Ovary (tissue), 9 donors: ENCODE results near the gene FAM9A. TPM values are rescaled to one million over a fixed set of nuclear protein-coding genes. Genes with fewer than 3 reads are reported as not detected.
"Not testable (repeated sequence)": the region's sequence is repeated elsewhere in the genome, so short reads cannot be mapped to it uniquely, and the experiment has no call there.

Source experiments
- DNase-seq, 5 donors: peaks; one replicate each; pipeline ENCODE4 v3.0.0-alpha.2; 2019 to 2020
- H3K27ac ChIP-seq, 2 donors: fragments of 200-600 bp; one replicate each; pipeline versions ENCODE4 v1.5.1 to v1.8.0; 2019 to 2022
- H3K27me3 ChIP-seq: fragments of 200-600 bp; one replicate; pipeline ENCODE4 v1.8.0; 2022
- H3K36me3 ChIP-seq: fragments of 200-600 bp; sonication (generic); one replicate; pipeline ENCODE4 v1.5.1; 2019
- H3K4me1 ChIP-seq: one replicate; pipeline ENCODE4 v1.8.1; 2013; ENCODE audit warnings: mild to moderate bottlenecking, moderate library complexity; ENCODE audit not compliant: insufficient read depth
- H3K4me3 ChIP-seq: fragments of 200-600 bp; sonication (generic); one replicate; pipeline ENCODE4 v1.5.1; 2017
- H3K9me3 ChIP-seq, 2 donors: fragments of 200-600 bp in 1 of 2; sonication (generic) in 1 of 2; one replicate each; pipeline versions ENCODE4 v1.5.1 to v1.8.1; 2013 to 2019; ENCODE audit warnings: mild to moderate bottlenecking in 1 of 2, moderate library complexity in 1 of 2
- CTCF ChIP-seq, 3 donors: fragments of 450-650 bp in 2 of 3; fragments of 200-600 bp in 1 of 3; IDR thresholded peaks; one replicate each; pipeline versions ENCODE4 v1.5.1 to v1.8.0; 2016 to 2022; ENCODE audit warnings: antibody characterized with exemption in 3 of 3, mild to moderate bottlenecking in 1 of 3
- EP300 ChIP-seq: sonication (generic); formaldehyde crosslinking; IDR thresholded peaks from one replicate; pipeline ENCODE4 v1.6.1; 2017; ENCODE audit warnings: antibody characterized with exemption
- POLR2A ChIP-seq: fragments of 450-650 bp; IDR thresholded peaks from one replicate; pipeline ENCODE4 v1.6.1; 2017; ENCODE audit warnings: antibody characterized with exemption, mild to moderate bottlenecking, moderate library complexity
- WGBS, 3 donors: extraction: QIAGEN DNeasy Blood & Tissue Kit in 1 of 3; methylation state at CpG; one replicate each; pipeline versions ENCODE4 v1.1.5 to v1.1.7; 2013 to 2017; 5-methylcytosine and 5-hydroxymethylcytosine counted together
- intact Hi-C, 4 donors: fragments of 100-400 bp; cut with DNase I; formaldehyde crosslinking; loops; one replicate each; pipeline versions ENCODE4 v1.11.0 to v1.15.1; 2022 to 2023
- polyA plus RNA-seq, 2 donors: library from polyadenylated mRNA; stranded (reverse); fragments of 200-250 nt in 1 of 2; fragments of 350-450 nt in 1 of 2; fragmentation: Illumina TruSeq in 1 of 2; extraction: RNeasy Lipid Tissue Mini Kit (QIAGEN cat#74804) in 1 of 2; gene quantifications; one replicate each; pipeline ENCODE4 v1.2.3, GENCODE V29; 2013 to 2014
- total RNA-seq, 7 donors: library from RNA; depleted of rRNA in 2 of 7; stranded (reverse); fragments of >200 nt in 2 of 7; fragmentation: NEBNext Ultra II Directional in 3 of 7; extraction: Animal tissue kit (Norgen Biotek cat#: 25700) in 3 of 7; gene quantifications; one replicate each; pipeline versions ENCODE4 v1.1.0 to v1.2.4, GENCODE V29; 2016 to 2023
- donor health status: DM: no; HTN: no; CAD: no; lungs with moderate emphysema.
- donor health status: DM: no; HTN: no; CAD: no.
- donor health status: Bipolar disorder and iron deficiency.
- donor health status: DM: yes; HTN: yes; CAD: no.
- donor health status: DM: no; HTN: no; CAD: no.
- donor health status: DM: yes; HTN: yes; CAD: no.

FAM9A gene
- total and polyA plus RNA-seq, 9 donors, result not detected

DNA sequence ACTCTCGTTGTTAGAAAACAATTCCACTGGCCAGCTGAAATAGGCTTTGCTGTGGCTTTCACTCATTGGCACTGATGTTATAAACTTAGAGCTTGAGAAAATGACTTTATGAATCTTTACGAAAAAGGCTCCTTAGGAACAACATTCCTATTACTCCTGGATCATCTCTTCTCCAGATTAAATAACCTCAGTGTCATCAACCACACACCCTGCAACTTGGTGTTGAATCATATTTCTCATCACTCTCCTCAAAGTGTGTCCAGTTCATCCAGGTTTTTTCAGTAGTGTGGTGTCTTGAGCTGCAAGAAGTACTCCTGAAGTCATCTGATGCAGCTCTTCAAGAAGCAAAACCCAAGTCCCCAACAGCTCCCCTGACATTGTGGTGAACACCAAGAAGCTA, 41.2 kb downstream of the FAM9A start:
- Histone ChIP-seq H3K27ac (no peak overlapping the region), H3K9me3 (no peaks in the 10 kb centered on the region), H3K36me3 (no peaks in the 10 kb centered on the region), H3K4me1 (no peaks in the 10 kb centered on the region), H3K27me3 (no peaks in the 10 kb centered on the region), H3K4me3 (no peak overlapping the region)
- TF ChIP-seq CTCF (IDR thresholded peaks at IDR 0.05), result no peak
- TF ChIP-seq POLR2A, result no peak
- no peak for TF ChIP-seq EP300
- 66 to 82% (median 78%) methylated on average over 2 of the region's 2 CpGs for WGBS, 3 donors
- DNase-seq, result no peak
- intact Hi-C loops, result no loop called here

DNA sequence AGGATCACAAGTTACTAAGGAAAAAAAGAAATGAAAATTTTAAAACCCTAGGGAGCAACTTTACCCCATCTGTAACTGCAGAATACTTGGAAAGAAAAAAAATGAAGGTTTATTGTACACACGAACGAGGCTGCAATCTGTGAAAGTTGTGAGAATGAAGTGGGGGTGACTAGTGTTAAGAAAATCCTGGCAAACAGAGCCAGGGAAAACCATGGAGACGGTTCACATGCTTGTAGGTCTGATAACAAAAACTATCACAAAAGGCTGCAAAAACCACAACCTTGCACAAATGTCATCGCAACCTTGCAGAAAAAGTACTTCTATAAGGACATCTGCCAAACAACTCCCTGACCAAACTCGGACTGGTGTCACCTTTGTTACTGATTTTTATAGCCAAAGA, 42.5 kb downstream of the FAM9A start:
- 30 to 43% (median 38%) methylated on average over 5 of the region's 5 CpGs for WGBS, 3 donors
- H3K9me3 ChIP-seq, DNase-seq, H3K4me1 ChIP-seq, intact Hi-C loops, H3K27me3 ChIP-seq, H3K36me3 ChIP-seq, H3K4me3 ChIP-seq, H3K27ac ChIP-seq: not testable (repeated sequence)

- H3K27ac ChIP-seq, H3K9me3 ChIP-seq, intact Hi-C loops, H3K4me1 ChIP-seq, DNase-seq, H3K36me3 ChIP-seq, H3K4me3 ChIP-seq, H3K27me3 ChIP-seq: not testable (repeated sequence)
- WGBS, 3 donors, result 74 to 86% (median 78%) methylated on average over 7 of the region's 7 CpGs
Measured at GRCh38 chrX:8757609-8758389, 43.4 kb downstream of the FAM9A start.

GRCh38 chrX:8755813-8756212, 45.4 kb downstream of the FAM9A start:
- Histone ChIP-seq H3K27ac (no peak overlapping the region), H3K27me3 (no peaks in the 10 kb centered on the region), H3K4me3 (no peak overlapping the region), H3K36me3 (no peaks in the 10 kb centered on the region), H3K4me1 (no peaks in the 10 kb centered on the region), H3K9me3 (no peaks in the 10 kb centered on the region)
- DNase-seq, result no peak
- intact Hi-C loops, result no loop called here
- no peak for TF ChIP-seq EP300

DNA sequence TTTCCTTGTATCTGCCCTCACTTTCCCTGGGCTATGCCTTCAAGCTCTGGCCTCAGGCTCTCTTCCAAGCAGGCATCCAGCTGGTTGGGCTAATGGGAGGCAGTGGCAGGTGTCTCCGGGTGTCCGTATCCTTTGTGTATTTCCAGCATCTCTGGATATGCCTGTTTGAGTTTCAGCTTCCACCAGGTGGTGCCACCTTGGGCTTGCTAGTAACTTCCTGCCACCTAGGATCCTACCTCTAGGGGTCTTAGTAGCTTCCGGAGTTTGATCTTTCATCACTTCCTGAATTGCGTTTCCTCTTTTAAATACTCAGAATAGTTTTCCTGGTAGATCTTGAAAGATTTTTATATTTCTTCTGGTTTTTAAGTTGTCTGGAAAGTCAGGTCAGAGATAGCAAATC, 46.1 kb downstream of the FAM9A start:
- Histone ChIP-seq H3K4me3 (no peak overlapping the region), H3K27me3 (no peaks in the 10 kb centered on the region), H3K36me3 (no peaks in the 10 kb centered on the region), H3K4me1 (no peaks in the 10 kb centered on the region), H3K9me3 (no peaks in the 10 kb centered on the region), H3K27ac (no peak overlapping the region)
- intact Hi-C loops, result no loop called here
- no peak for DNase-seq
- TF ChIP-seq POLR2A (no peak), EP300 (no peak), CTCF (IDR thresholded peaks at IDR 0.05) (no peak)
- WGBS, 3 donors, result 78 to 83% (median 79%) methylated on average over 4 of the region's 4 CpGs

DNA sequence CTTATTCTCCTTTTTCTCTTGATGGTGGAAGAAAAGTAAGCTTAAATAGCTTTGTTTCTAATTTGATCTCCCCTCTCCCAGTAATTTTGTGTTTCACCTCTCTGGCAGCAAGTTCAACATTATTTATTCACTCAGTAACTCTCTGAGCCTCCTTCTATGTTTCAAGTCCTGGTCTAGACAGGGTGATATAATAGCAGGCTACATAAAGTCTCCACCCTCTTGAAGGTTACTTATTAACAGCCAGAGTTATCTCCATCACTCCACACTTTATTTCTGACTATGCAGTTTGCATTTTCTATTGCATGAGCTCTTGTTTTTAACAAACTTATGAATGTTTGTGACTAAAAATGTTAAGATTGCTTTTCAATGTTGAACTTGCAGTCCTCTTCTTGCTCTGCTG, 51.5 kb downstream of the FAM9A start:
- H3K9me3 ChIP-seq, result no peaks in the 10 kb centered on the region
- H3K27ac ChIP-seq, result no peak overlapping the region
- no peak overlapping the region for H3K4me3 ChIP-seq
- intact Hi-C loops, result no loop called here
- H3K36me3 ChIP-seq, result no peaks in the 10 kb centered on the region
- DNase-seq, result no peak
- no peaks in the 10 kb centered on the region for H3K4me1 ChIP-seq
- no peaks in the 10 kb centered on the region for H3K27me3 ChIP-seq
- TF ChIP-seq EP300, result no peak
- TF ChIP-seq POLR2A, result no peak
- TF ChIP-seq CTCF (IDR thresholded peaks at IDR 0.05), result no peak
